CD1c-positive myeloid dendritic cell (primary cell): ENCODE measurements around the gene LRRC1.
"Not testable (repeated sequence)": the region's sequence is repeated elsewhere in the genome, so short reads cannot be mapped to it uniquely, and the experiment has no call there.

Experiments
- DNase-seq: peaks from one replicate; pipeline ENCODE4 v3.0.0-alpha.2; 2016; ENCODE audit errors: extremely low spot score

LRRC1 gene

GRCh38 chr6:53794720-53795339 lies at the start of gene LRRC1:
TSS of gene LRRC1 (plus strand) at chr6:53795005. CDS start at chr6:53795257, 252 bp downstream.
- DNase-seq = peak; percentile 90

GRCh38 chr6:53746442-53747103 lies 48.2 kb upstream of the LRRC1 start:
- no peak for DNase-seq

- DNase-seq = no peak
Measured at GRCh38 chr6:53750052-53750650, 44.7 kb upstream of the LRRC1 start.

DNA sequence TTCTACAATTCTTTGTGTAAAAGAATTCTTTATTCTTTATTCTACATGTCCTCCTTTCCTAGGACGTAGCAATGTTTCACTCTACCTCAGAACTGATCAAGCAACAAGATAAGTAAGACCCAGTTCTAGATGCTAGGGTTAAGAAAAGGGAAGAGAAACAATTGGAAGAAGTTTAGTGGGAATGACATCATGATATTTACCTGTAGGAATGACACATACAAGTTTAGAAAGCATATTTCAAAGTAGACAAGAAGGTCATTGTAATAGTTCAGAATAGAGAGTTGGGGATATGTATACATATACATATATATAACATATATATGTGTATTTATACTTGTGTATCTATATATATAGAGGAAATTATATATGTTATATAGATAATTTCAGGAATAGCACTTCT lies 43.4 kb upstream of the LRRC1 start:
- no peak for DNase-seq

GRCh38 chr6:53752440-53752839 lies 42.4 kb upstream of the LRRC1 start:
- no peak for DNase-seq

DNA sequence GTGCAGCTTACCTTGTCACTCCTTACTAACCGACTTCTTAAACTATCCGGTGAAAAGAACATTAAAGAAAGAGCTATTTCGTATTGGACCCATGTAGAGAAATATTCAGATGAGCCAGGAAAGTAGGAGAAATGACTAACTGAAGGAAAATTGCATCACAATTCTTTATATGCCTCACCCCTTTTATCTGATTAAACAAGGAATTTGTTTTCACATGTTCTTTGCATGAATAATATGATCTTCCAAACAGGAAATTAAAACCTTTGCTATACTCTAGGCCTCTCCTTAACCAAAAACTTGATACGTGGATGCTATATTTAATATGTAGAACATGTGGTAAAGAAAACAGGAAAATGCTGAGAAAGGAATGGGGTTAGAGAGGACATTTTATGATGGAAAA lies 41.9 kb upstream of the LRRC1 start:
- no peak for DNase-seq

GRCh38 chr6:53754330-53754729 lies 40.5 kb upstream of the LRRC1 start:
- no peak for DNase-seq

DNA sequence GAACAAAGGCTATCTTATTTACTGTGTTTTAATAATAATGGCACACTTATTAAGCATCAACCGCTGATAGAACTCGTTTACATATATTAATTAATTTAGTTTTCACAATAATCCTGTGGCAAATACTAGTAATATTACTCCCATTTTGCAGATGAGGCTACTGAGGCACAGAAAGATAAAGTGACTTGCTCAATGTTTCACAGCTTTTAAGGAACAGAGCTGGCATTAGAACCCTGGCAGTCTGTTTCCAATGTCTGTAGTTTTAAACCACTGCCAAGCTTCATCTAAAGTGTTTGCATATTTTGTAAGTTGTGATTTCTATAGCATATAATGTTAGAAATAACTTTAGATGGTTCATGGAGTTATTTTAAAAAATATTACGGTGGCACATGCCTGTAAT lies 38.4 kb upstream of the LRRC1 start:
- no peak for DNase-seq

DNA sequence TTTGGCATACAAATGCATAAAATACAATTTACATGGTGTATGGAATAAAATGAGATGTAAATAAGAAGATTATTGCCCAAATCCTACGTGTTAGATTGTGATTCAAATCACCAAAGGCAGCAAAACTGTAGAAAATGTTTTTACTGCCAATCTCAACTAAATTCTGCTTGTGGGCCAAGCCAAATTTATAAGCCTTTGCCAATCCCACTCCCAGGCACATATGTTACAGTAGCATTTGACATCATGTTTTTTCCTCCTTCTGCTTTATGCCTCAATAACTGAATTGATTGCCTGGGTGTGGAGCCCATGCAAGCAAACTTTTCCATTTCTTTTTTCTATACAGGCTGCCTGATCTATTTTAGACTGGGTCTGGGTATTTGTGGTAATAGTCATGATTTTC lies 36.3 kb upstream of the LRRC1 start:
- DNase-seq = no peak

GRCh38 chr6:53761036-53761435 lies 33.8 kb upstream of the LRRC1 start:
- DNase-seq = no peak

DNA sequence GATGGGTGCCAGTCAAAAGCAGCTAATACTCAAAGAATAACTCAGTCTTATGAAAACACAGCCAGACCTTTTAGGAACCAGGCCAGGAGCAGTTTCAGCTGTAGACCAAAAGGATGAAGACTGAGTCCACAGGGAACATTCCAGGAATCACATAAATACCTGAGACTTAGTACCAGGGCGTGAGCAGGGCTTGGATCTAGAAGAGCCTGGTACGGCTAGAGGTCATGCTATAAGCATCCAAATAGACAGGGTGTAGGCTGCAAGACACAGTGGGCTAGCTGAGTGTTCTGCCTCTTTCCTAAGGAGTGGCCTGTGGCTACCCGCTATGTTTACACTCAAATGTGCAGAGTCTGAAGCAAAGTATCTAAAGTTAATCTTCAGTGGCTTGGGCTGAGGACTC lies 29.5 kb upstream of the LRRC1 start:
- no peak for DNase-seq

- DNase-seq = no peak
Measured at GRCh38 chr6:53766930-53767329, 27.9 kb upstream of the LRRC1 start.

DNA sequence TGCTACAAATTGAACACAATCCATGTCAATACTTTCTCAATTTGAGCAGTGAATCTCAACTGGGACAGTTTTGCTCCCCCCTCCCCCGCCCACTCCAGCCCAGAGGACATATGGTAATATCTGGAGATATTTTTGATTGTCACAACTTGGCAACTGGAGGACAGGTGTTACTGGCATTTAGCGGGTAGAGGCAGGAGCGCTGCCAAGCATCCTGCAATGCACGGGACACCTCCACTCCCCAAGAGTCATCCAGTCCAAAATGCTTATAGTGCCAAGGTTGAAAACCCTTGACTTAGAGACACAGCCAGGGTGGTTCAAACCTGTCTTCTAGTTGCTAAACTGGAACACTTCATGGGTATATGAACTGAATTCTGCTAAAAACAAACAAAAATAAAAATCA lies 26.9 kb upstream of the LRRC1 start:
- DNase-seq = no peak

DNA sequence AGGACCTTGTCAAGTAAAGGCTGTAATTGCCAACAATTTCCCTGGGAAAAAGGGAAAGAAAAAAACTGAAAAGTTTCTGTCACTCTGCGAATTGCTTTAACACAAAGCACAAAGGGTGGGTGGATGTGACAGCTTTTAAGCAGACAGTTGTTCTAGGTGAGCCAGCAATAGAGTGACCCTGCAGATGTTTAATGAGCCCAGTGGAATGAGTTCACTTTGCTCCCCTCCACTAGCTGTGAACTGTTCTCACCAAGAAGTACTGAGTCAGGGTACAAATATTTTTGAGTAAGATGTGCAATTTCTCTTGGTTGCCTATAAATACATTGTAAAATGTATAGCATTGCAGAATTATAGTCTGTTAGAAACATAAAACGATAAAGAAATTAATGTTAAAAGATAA lies 26.2 kb upstream of the LRRC1 start:
- DNase-seq = no peak

GRCh38 chr6:53770780-53771249 lies 24.0 kb upstream of the LRRC1 start:
- DNase-seq = no peak

- no peak for DNase-seq
Measured at GRCh38 chr6:53771785-53772624, 22.8 kb upstream of the LRRC1 start.

- DNase-seq = no peak
Measured at GRCh38 chr6:53773044-53773696, 21.6 kb upstream of the LRRC1 start.

GRCh38 chr6:53776152-53776551 lies 18.7 kb upstream of the LRRC1 start:
- not testable (repeated sequence) for DNase-seq

- DNase-seq = not testable (repeated sequence)
Measured at GRCh38 chr6:53784991-53785390, 9.8 kb upstream of the LRRC1 start.

DNA sequence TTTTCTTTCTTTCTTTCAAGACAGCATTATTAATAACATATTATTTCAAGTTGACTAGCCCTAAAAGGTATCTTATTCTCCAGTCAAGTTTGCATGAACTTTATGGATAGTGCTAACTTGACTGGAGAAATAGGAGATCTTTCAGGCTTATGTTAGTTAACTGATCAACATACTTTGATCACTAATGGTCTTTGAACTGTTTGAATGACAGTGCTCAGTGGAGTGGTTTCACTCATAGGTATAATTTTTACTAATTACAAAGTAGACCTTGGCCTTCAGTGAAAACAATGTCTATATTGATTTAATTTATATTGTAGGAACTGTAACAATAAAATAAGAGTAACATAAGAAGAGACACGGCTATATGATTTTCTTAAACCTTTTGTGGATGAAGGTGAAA lies 8.0 kb upstream of the LRRC1 start:
- DNase-seq = no peak

DNA sequence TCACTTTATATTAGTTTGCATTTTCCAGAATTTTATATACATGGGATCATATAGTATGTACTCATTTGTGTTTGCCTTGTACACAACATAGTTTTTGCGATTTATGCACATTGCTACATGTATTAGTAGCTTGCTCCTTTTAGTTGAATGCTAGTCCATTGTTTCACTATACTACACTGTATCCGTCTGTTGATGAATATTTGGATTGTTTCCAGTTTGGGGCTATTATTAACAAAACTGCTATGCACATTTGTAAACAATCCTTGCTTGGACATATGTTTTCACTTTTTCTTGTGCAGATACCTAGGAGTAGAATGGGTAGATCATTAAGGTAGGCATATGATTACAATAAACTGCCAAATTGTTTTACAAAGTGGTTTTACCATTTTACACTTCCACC lies 3.9 kb upstream of the LRRC1 start:
- no peak for DNase-seq

DNA sequence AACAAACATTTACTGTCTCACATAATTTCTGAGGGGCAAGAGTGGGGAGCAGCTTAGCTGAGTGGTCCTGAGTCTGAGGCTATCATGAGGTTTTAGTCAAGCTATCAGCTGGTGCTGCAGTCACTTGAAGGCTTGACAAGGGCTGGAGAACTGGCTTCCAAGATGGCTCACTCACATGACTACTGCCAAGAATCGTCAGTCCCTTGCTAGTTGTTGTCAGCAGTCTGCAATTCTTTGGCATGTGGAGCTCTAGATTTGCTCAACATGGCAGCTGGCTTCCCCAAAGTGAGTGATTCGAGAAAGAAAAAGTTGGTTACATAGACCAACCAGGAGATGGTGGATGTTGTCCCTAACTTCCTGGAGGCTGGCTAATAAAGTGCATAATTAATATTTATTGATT lies 2.8 kb upstream of the LRRC1 start:
- no peak for DNase-seq
